SU-DHL-6 (cell line): ENCODE results near the gene GNAO1.

Experiments
- H2AFZ ChIP-seq: fragments of 200-600 bp; sonication (generic); 2 replicates; pipeline ENCODE4 v1.6.1; 2014; ENCODE audit warnings: low read depth, mild to moderate bottlenecking, moderate library complexity, mixed read lengths, antibody characterized with exemption, low read length; ENCODE audit not compliant: severe bottlenecking
- H3F3A ChIP-seq: fragments of 200-600 bp; shearing (Covaris generic); 2 replicates; pipeline ENCODE4 v1.6.0; 2016; ENCODE audit warnings: antibody characterized with exemption, mild to moderate bottlenecking; ENCODE audit not compliant: insufficient read depth
- H3K27ac ChIP-seq: fragments of 200-600 bp; sonication (generic); 2 replicates; pipeline ENCODE4 v1.5.1; 2016; ENCODE audit warnings: low read depth, mild to moderate bottlenecking, low read length, moderate library complexity, mixed read lengths
- H3K27me3 ChIP-seq: fragments of 200-600 bp; sonication (generic), shearing (Covaris generic); 2 replicates; pipeline ENCODE4 v1.6.0; 2014; ENCODE audit warnings: mild to moderate bottlenecking, low read length
- H3K36me3 ChIP-seq: fragments of 200-600 bp; sonication (generic); 2 replicates; pipeline ENCODE4 v1.6.1; 2014; ENCODE audit warnings: mild to moderate bottlenecking, low read length, mixed read lengths
- H3K4me2 ChIP-seq: fragments of 300-600, 200-600 bp; shearing (Covaris generic), sonication (generic); 2 replicates; pipeline ENCODE4 v1.6.0; 2014; ENCODE audit warnings: low read length, low read depth, mild to moderate bottlenecking; ENCODE audit not compliant: poor library complexity, severe bottlenecking
- H3K4me3 ChIP-seq: fragments of 200-600 bp; sonication (generic); 2 replicates; pipeline ENCODE4 v1.5.1; 2014; ENCODE audit warnings: antibody characterized with exemption, low read length, mild to moderate bottlenecking, mixed read lengths; ENCODE audit not compliant: insufficient read depth, poor library complexity, severe bottlenecking
- H3K79me2 ChIP-seq: fragments of 200-600 bp; sonication (generic); 2 replicates; pipeline ENCODE4 v1.6.1; 2014; ENCODE audit warnings: mild to moderate bottlenecking, low read length, moderate library complexity; ENCODE audit not compliant: insufficient read depth
- H3K9ac ChIP-seq: fragments of 200-600 bp; sonication (generic); 2 replicates; pipeline ENCODE4 v1.7.0; 2014; ENCODE audit warnings: mild to moderate bottlenecking, low read length
- H3K9me2 ChIP-seq: fragments of 200-600 bp; sonication (generic); replicated peaks from 2 replicates; pipeline ENCODE4 v1.6.1; 2014; ENCODE audit warnings: low read length; ENCODE audit not compliant: insufficient read depth
- H3K9me3 ChIP-seq: fragments of 200-600 bp; sonication (generic); 2 replicates; pipeline ENCODE4 v1.6.1; 2014; ENCODE audit warnings: low read length, mixed read lengths; ENCODE audit not compliant: insufficient read depth
- H4K20me1 ChIP-seq: fragments of 200-600 bp; sonication (generic); 2 replicates; pipeline ENCODE4 v1.6.1; 2014; ENCODE audit warnings: low read depth, mild to moderate bottlenecking, antibody characterized with exemption, low read length, moderate library complexity, mixed read lengths
- EZH2phosphoT487 ChIP-seq: fragments of 200-600 bp; sonication (generic), shearing (Covaris generic); conservative IDR thresholded peaks from 2 replicates; pipeline ENCODE4 v1.6.1; 2018; ENCODE audit warnings: mild to moderate bottlenecking, antibody characterized with exemption, low read length, moderate library complexity, mixed read lengths
- TF ChIP-seq, protein P1 (sequence below): fragments of 200-600 bp; sonication (generic); IDR thresholded peaks from one replicate; pipeline ENCODE4 v1.5.1; 2017; ENCODE audit warnings: antibody characterized with exemption, mild to moderate bottlenecking, low read length, moderate library complexity; ENCODE audit not compliant: insufficient read depth, poor library complexity, severe bottlenecking

The GNAO1 gene

DNA sequence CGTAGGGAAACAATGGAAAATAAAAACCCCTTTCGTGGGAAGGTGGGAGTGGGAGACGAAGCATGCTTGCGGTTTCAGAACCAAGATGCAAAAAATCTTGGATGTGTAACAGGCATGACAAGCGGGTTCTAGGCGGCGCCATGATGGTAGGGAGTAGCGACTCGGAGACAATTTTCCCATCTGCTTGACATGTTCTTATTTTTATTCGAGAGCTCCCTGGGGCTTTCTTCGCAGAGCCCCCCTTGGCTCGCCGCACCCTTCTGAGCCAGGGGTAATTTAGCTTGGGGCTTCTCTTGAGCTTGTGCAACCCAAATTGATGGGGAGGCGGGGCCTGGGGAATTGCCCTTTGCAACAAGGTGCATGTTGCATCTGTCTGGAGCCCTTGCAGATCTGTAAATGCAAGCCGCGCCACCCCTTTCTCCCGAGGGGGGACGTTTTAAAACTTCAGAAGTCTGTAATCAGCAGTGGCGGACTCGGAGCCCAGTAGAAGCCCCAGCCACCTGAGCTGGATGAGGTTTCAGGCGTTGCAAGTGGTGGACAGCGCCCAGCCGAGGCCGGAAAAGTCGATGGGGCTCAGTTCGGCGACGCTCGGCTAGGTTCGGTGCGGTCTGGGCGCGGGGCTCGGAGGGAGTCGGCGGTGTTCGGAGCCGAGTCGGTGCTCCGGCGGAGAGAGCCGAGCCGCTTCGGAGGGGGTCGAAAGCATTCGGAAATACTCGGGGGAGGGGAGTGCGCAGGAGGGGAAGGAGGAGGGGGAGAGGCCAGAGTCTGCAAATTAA is 2.9 kb downstream of the GNAO1 start:
- no peak overlapping the region for H3K4me2 ChIP-seq
- H3K9ac ChIP-seq: no peak overlapping the region
- H2AFZ ChIP-seq: no peak overlapping the region
- H3K27me3 ChIP-seq: no peaks in the 10 kb centered on the region
- H3K9me3 ChIP-seq: no peaks in the 10 kb centered on the region
- no peaks in the 10 kb centered on the region for H3K9me2 ChIP-seq
- no peaks in the 10 kb centered on the region for H3K79me2 ChIP-seq
- no peaks in the 10 kb centered on the region for H4K20me1 ChIP-seq
- no peaks in the 10 kb centered on the region for H3K36me3 ChIP-seq
- no peak overlapping the region for H3K4me3 ChIP-seq
- no peak overlapping the region for H3K27ac ChIP-seq
- TF ChIP-seq EZH2phosphoT487: no peak
- TF ChIP-seq, protein P1, sequence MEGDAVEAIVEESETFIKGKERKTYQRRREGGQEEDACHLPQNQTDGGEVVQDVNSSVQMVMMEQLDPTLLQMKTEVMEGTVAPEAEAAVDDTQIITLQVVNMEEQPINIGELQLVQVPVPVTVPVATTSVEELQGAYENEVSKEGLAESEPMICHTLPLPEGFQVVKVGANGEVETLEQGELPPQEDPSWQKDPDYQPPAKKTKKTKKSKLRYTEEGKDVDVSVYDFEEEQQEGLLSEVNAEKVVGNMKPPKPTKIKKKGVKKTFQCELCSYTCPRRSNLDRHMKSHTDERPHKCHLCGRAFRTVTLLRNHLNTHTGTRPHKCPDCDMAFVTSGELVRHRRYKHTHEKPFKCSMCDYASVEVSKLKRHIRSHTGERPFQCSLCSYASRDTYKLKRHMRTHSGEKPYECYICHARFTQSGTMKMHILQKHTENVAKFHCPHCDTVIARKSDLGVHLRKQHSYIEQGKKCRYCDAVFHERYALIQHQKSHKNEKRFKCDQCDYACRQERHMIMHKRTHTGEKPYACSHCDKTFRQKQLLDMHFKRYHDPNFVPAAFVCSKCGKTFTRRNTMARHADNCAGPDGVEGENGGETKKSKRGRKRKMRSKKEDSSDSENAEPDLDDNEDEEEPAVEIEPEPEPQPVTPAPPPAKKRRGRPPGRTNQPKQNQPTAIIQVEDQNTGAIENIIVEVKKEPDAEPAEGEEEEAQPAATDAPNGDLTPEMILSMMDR: no peak
- no peaks in the 10 kb centered on the region for H3F3A ChIP-seq

DNA sequence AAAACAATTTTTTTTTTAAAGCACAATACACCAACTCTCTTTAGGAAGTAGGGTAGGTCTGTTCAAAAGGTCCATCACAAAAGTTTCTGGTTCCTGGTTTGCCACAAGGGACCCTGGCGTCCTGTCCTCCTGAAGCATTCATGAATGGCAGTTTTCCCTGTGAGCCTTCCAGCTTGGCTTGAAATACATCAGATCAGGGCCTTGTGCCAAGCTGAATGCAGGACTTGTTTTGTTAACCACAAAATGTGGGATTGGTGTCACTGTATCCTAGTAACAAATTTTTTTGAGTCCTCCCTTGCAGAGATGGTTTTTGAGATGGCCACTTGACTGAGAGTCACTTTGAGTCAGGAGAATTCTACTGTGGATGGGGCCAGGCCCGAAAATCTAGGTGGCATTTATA is 3.9 kb downstream of the GNAO1 start:
- no peak overlapping the region for H3K27ac ChIP-seq
- no peak overlapping the region for H3K4me3 ChIP-seq
- H2AFZ ChIP-seq: no peak overlapping the region
- TF ChIP-seq EZH2phosphoT487: no peak
- TF ChIP-seq, protein P1: no peak
- no peak overlapping the region for H3K9ac ChIP-seq
- H3K79me2 ChIP-seq: no peaks in the 10 kb centered on the region
- H3K9me3 ChIP-seq: no peaks in the 10 kb centered on the region
- H4K20me1 ChIP-seq: no peaks in the 10 kb centered on the region
- no peaks in the 10 kb centered on the region for H3F3A ChIP-seq
- H3K4me2 ChIP-seq: no peak overlapping the region
- no peaks in the 10 kb centered on the region for H3K27me3 ChIP-seq
- H3K9me2 ChIP-seq: no peaks in the 10 kb centered on the region
- H3K36me3 ChIP-seq: no peaks in the 10 kb centered on the region

DNA sequence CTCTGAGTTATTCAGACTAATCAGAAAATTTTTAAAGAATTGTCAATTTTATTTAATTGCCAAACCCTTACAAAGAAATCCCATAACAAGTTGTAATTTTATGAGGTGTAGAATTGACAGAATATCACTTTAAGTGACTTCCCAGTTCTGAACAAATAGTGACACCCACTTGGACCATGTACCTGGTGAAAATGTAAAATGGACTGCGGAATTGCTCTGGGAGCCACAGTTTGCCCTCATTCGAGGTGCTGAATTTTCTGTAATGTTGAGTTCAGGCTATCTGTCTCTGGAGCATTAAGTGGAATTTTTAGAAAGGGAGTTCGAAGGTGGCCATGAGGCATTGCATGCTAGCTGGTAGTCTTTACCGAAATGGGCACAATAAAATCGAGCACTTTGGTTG is 5.1 kb downstream of the GNAO1 start:
- Histone ChIP-seq H3F3A (no peaks in the 10 kb centered on the region), H3K9me3 (no peaks in the 10 kb centered on the region), H3K4me3 (no peak overlapping the region), H3K27me3 (no peaks in the 10 kb centered on the region), H3K9me2 (no peaks in the 10 kb centered on the region), H3K9ac (no peak overlapping the region), H2AFZ (no peak overlapping the region), H3K4me2 (no peak overlapping the region), H3K79me2 (no peaks in the 10 kb centered on the region), H3K27ac (no peak overlapping the region), H4K20me1 (no peaks in the 10 kb centered on the region), H3K36me3 (no peaks in the 10 kb centered on the region)
- TF ChIP-seq EZH2phosphoT487: no peak
- TF ChIP-seq, protein P1: no peak
